ENCODE results near the gene ACSM6. TPM values are rescaled to one million over a fixed set of nuclear protein-coding genes. Genes with fewer than 3 reads are reported as not detected.

Gene ACSM6, protein sequence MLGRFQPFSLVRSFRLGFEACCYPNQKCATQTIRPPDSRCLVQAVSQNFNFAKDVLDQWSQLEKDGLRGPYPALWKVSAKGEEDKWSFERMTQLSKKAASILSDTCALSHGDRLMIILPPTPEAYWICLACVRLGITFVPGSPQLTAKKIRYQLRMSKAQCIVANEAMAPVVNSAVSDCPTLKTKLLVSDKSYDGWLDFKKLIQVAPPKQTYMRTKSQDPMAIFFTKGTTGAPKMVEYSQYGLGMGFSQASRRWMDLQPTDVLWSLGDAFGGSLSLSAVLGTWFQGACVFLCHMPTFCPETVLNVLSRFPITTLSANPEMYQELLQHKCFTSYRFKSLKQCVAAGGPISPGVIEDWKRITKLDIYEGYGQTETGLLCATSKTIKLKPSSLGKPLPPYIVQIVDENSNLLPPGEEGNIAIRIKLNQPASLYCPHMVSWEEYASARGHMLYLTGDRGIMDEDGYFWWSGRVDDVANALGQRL
- 1 to 10 TPM; 1.1 to 5.5 (median 3.0) TPM for total RNA-seq

- H3K4me1 ChIP-seq = no peaks in the 10 kb centered on the region
- TF ChIP-seq, protein P1, sequence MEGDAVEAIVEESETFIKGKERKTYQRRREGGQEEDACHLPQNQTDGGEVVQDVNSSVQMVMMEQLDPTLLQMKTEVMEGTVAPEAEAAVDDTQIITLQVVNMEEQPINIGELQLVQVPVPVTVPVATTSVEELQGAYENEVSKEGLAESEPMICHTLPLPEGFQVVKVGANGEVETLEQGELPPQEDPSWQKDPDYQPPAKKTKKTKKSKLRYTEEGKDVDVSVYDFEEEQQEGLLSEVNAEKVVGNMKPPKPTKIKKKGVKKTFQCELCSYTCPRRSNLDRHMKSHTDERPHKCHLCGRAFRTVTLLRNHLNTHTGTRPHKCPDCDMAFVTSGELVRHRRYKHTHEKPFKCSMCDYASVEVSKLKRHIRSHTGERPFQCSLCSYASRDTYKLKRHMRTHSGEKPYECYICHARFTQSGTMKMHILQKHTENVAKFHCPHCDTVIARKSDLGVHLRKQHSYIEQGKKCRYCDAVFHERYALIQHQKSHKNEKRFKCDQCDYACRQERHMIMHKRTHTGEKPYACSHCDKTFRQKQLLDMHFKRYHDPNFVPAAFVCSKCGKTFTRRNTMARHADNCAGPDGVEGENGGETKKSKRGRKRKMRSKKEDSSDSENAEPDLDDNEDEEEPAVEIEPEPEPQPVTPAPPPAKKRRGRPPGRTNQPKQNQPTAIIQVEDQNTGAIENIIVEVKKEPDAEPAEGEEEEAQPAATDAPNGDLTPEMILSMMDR (IDR thresholded peaks at IDR 0.05) = no peak
- no peak for TF ChIP-seq POLR2A (IDR thresholded peaks at IDR 0.05)
- no peak for TF ChIP-seq EP300 (IDR thresholded peaks at IDR 0.05)
- no peak for TF ChIP-seq POLR2AphosphoS5 (IDR thresholded peaks at IDR 0.05)
- DNase-seq (ENCODE audit: low spot score in 2 of 2) = no peak
These were observed at the start of gene ACSM6 for GRCh38 chr10:95193944-95194343. Gene ACSM6 (plus strand): TSS chr10:95194238. CDS start chr10:95194486, 248 bp downstream.

GRCh38 chr10:95168694-95169093, 25.3 kb upstream of the ACSM6 start:
- no peak for DNase-seq (ENCODE audit: low spot score in 2 of 2)
- WGBS = 90% methylated on average over 4 of the region's 4 CpGs
- no peak for TF ChIP-seq POLR2A (IDR thresholded peaks at IDR 0.05)
- no peak for TF ChIP-seq EP300 (IDR thresholded peaks at IDR 0.05)
- no peak for TF ChIP-seq POLR2AphosphoS5 (IDR thresholded peaks at IDR 0.05)
- TF ChIP-seq, protein P1 (IDR thresholded peaks at IDR 0.05) = no peak
- no peaks in the 10 kb centered on the region for H3K4me1 ChIP-seq
- H3K27me3 ChIP-seq = no peaks in the 10 kb centered on the region
- H3K9me3 ChIP-seq = no peaks in the 10 kb centered on the region
- H3K27ac ChIP-seq = no peak overlapping the region
- no peaks in the 10 kb centered on the region for H3K36me3 ChIP-seq
- no peak overlapping the region for H3K4me3 ChIP-seq

More at GRCh38 chr10:95193944-95194343, at the start of gene ACSM6:
- 73% methylated on average over 1 of the region's 1 CpG for WGBS
- Histone ChIP-seq H3K4me3 (no peak within 1 kb of the TSS), H3K36me3 (no peaks in the 10 kb centered on the region), H3K27ac (no peak within 1 kb of the TSS), H3K27me3 (no peaks in the 10 kb centered on the region), H3K9me3 (no peaks in the 10 kb centered on the region)

DNA sequence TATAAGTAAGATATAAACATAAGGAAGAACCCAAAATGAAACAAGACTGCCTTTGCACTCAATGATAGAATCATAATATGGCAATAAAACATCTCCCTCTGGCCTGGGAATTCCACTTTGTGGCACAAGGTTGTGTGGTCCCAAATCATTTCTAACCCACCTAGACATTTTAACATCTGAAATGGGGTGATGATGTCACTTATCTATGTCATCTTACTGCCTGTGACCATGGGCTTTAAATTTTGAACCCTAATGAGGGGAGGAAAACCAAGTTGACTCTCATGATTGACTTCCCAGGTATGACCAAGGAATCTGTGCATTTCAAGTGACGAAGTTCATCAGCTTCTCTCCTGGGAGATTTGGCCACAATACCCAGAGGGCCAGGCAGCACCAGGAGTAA, 24.5 kb upstream of the ACSM6 start:
- no peak for DNase-seq (ENCODE audit: low spot score in 2 of 2)
- WGBS = 83% methylated on average over 1 of the region's 1 CpG
- no peak for TF ChIP-seq POLR2AphosphoS5 (IDR thresholded peaks at IDR 0.05)
- TF ChIP-seq EP300 (IDR thresholded peaks at IDR 0.05) = no peak
- TF ChIP-seq, protein P1 (IDR thresholded peaks at IDR 0.05) = no peak
- TF ChIP-seq POLR2A (IDR thresholded peaks at IDR 0.05) = no peak

GRCh38 chr10:95170790-95171189, 23.2 kb upstream of the ACSM6 start:
- H3K4me1 ChIP-seq = no peaks in the 10 kb centered on the region
- TF ChIP-seq POLR2A (IDR thresholded peaks at IDR 0.05) (no peak), EP300 (IDR thresholded peaks at IDR 0.05) (no peak), POLR2AphosphoS5 (IDR thresholded peaks at IDR 0.05) (no peak)
- TF ChIP-seq, protein P1 (IDR thresholded peaks at IDR 0.05) = no peak
- no peak for DNase-seq (ENCODE audit: low spot score in 2 of 2)
- H3K4me3 ChIP-seq = no peak overlapping the region
- H3K36me3 ChIP-seq = no peaks in the 10 kb centered on the region
- 65% methylated on average over 2 of the region's 2 CpGs for WGBS
- H3K27ac ChIP-seq = no peak overlapping the region
- no peaks in the 10 kb centered on the region for H3K27me3 ChIP-seq
- H3K9me3 ChIP-seq = no peaks in the 10 kb centered on the region

More for the DNA sequence above, 24.5 kb upstream of the ACSM6 start:
- Histone ChIP-seq H3K9me3 (no peaks in the 10 kb centered on the region), H3K27me3 (no peaks in the 10 kb centered on the region), H3K36me3 (no peaks in the 10 kb centered on the region), H3K4me1 (no peaks in the 10 kb centered on the region), H3K27ac (no peak overlapping the region), H3K4me3 (no peak overlapping the region)

- Histone ChIP-seq H3K36me3 (no peaks in the 10 kb centered on the region), H3K27me3 (no peaks in the 10 kb centered on the region), H3K4me1 (no peaks in the 10 kb centered on the region), H3K9me3 (no peaks in the 10 kb centered on the region), H3K4me3 (no peak overlapping the region), H3K27ac (no peak overlapping the region)
- DNase-seq (ENCODE audit: low spot score in 2 of 2) = no peak
- TF ChIP-seq, protein P1 (IDR thresholded peaks at IDR 0.05) = no peak
- TF ChIP-seq EP300 (IDR thresholded peaks at IDR 0.05) (no peak), POLR2AphosphoS5 (IDR thresholded peaks at IDR 0.05) (no peak), POLR2A (IDR thresholded peaks at IDR 0.05) (no peak)
- WGBS = 60% methylated on average over 3 of the region's 3 CpGs
These were observed 22.7 kb upstream of the ACSM6 start for GRCh38 chr10:95171336-95171735.
